ENCODE results near the gene CRHR2.

CRHR2 gene

DNA sequence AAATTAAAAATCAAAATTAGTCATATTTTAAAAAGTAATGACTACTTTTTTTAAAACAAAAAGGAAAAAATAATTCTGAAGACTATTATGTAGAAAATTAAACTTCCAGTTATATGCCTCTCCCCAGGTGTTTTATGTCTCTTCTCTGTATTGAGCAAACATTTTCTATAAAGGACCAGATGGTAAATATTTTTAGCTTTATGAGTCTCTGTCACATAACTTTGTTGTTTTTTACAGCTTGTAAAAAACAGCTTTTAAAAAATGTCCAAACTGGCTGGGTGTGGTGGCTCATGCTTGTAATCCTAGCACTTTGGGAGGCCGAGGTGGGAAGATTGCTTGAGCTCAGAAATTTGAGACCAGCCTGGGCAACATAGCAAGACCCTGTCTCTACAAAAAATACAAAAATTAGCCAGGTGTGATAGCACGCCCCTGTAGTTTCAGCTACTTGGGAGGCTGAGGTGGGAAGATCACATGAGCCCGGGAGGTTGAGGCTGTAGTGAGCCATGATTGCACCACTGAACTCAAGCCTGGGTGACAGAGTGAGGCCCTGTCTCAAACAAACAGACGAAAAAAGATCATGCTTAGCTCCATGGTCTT lies 64.1 kb downstream of the CRHR2 start:
- DNase-seq (ENCODE audit: low spot score), result no peak

GRCh38 chr7:30617359-30617758 lies 64.9 kb downstream of the CRHR2 start:
- no peak for DNase-seq (ENCODE audit: low spot score)

DNA sequence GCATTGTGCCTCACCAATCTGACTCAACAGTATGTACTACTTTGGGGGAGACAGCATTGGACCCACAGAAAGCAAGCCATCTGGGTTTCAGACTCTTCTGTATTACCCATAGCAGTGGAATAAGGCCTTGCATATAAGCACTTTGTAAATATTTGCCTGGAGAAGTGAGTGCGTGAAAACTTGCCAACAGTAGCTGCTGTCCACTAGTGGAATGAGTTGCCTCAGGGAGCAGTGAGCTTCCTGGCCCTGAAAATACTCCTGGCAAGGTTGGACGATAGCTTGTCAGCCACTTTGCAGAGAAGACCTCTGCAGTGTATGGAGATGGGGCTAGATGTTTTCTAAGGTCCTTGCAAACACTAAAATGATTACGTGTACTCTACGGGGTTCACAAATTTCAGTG lies 65.9 kb downstream of the CRHR2 start:
- DNase-seq (ENCODE audit: low spot score), result no peak

DNA sequence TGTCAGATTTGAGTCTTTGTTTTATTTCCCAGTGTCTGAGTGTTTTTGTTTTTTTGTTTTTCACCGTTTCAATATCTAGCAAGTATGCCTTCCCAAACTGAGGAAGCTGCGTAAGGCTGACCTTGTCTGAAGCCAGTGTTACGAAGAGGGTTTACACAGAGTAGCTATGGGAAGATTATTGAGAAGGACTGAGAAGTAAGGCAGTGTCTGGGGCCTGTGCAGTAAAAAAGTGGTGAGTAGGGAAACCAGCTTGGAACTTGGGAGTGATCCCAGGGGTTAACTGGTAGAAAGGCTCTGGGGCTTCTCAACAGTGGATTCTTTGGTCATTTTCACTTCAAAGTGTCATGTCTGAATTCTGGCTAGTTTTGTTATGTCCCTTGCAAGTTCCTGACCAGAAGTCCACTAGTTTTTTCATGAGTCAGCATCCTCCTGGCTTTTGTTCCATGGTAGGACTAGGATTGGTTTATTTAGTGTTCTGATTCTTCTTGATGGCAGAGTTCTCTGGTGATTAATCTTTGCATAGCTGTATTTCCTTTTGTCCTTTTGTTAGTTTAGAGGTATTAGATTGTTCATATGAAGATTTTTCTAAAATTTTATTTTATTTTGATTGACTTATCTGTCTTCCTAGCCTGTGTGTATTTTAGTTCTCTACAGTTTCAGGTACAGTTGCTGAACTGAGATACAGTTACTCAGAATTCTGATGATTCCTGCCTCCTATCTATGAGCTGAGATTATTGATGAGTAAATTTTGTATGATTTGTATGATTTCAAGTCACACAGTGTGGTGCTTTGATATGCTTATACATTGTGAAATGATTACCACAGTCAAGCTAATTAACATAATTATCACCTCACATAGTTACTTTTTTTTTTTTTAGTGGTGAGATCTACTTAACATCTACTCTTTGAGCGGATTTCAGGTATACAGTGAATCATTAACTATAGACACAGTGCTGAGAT lies 68.6 kb downstream of the CRHR2 start:
- no peak for DNase-seq (ENCODE audit: low spot score)

GRCh38 chr7:30612658-30613265 lies 69.5 kb downstream of the CRHR2 start:
- DNase-seq (ENCODE audit: low spot score), result no peak

DNA sequence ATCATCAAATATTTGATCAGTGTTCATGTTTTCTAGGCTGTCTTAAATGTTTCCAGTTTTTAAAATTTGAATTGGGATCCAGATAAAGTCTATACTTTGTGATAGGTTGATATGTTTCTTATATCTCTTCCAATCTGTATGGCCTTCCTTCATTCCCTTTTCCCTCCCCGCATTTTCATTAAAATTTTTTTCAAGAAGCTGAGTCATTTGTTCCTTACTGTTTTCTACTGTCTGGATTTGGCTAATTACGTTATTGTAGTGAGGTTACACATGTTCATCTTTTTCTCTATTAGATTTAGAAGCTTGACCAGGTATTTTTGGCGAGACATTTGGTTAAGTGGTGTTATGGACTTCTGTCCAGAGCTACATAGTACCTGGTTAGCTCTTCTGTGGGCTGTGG lies 76.4 kb downstream of the CRHR2 start:
- no peak for DNase-seq (ENCODE audit: low spot score)

- no peak for DNase-seq (ENCODE audit: low spot score)
Measured at GRCh38 chr7:30604901-30605300, 77.4 kb downstream of the CRHR2 start.
